ENCODE results near the gene VANGL1.

Gene VANGL1

GRCh38 chr1:115668579-115668978 lies 26.8 kb downstream of the VANGL1 start:
- no peak for DNase-seq (ENCODE audit: low read depth in 2 of 2)

DNA sequence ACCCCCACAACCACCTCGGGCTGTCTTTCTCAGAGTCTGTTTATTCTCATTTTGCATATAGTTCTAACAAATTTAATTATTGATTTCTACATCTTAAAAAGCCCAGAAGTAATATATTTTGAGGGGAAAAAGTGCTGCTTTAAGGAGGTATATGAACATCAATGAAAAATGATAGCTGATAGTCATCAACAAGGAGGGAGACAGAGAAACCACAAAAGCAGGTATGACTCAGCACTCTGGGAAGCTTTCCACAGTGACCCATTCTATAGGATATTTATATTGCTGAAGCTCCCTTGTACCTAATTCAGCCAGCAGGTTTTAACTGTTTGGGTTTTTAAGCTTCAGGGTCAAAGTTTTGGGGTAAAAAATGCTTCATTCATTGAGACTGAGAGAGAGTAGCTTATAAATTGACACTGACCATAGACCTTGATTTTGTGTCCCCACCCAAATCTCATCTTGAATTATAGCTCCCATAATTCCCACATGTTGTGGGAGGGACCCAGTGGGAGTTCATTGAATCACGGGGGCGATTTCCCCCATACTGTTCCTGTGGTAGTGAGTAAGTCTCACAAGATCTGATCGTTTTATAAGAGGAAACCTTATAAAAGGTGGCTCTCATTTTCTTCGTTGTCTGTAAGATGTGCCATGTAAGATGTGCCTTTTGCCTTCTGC lies 27.4 kb downstream of the VANGL1 start:
- no peak for DNase-seq (ENCODE audit: low read depth in 2 of 2)

GRCh38 chr1:115669886-115670285 lies 28.1 kb downstream of the VANGL1 start:
- no peak for DNase-seq (ENCODE audit: low read depth in 2 of 2)

- DNase-seq (ENCODE audit: low read depth in 2 of 2) = no peak
Measured at GRCh38 chr1:115670476-115671175, 28.9 kb downstream of the VANGL1 start.

DNA sequence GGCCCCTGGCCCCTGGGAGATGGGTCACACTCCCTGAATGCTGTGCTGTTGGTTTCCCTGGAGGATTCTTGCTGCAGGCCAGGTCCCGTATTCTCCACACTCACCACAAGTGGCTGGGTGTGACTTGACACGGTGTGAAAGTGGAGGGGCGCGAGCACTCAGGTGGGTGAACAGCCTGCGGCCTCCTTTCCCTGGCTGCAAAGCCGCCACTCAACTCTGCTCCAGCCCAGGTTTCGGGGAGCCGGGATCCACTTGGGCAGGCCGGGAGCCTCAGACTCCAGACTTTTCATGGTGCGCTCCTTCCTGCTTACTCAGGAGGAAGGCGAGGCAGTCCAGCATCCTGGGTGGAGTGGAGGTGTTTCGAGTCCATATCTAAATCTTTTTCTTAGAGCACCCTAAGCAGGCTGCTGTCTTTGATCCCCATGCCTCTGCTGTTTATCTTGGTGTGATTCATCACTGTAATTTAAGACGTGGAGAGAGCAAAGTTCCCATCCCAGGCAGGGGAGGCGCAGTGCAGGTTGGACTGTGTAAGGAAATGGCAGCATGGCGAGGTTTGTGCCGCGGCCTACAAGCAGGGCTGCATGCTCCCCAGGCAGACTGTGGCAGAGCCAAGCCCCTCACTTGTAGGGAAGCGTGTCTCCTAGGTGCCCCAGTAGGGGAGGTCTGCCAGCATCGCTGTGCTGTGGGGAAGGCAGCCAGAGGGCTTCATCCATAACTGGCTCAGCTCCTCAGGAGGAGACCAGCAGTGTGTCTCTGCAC lies 29.6 kb downstream of the VANGL1 start:
- DNase-seq (ENCODE audit: low read depth in 2 of 2) = no peak

DNA sequence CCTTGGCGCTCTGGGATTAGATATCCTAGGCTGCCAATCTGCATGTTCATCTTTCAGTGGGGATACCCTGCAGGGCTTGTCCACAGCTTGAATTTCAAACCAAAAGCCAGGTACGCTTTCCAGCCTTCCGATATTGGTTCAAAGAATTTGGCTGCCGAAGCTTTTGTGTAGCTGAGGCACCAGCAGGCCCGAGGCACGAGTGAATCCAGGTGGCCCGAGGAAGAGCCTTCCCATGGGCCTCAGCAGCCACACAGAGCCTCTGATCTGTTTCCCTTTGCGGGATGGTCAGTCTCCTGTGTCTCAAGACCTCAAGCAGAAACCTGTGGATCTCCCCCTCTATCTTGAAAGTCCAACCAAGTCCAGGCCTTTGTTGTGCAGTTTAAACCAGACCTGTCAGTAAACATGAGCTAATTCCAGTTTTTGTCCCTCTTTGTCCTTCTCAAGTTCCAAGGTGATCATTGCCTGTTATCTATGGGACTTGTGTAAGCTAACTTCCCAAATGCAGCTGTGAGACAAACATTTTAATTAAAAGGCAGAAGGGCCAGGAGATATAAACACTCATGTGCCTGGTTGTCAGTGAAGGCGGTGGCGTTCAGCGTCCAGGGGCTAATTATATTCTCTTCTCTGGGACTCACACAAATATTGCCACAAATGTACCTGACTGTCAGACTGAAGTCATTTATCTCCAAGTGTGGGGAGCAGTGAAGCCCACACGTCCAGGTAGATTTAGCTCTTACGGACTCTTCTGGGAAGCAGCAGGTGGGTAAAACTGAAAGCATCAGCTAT lies 30.6 kb downstream of the VANGL1 start:
- no peak for DNase-seq (ENCODE audit: low read depth in 2 of 2)

- DNase-seq (ENCODE audit: low read depth in 2 of 2) = no peak
Measured at GRCh38 chr1:115676498-115677181, 34.9 kb downstream of the VANGL1 start.

- no peak for DNase-seq (ENCODE audit: low read depth in 2 of 2)
Measured at GRCh38 chr1:115677182-115677555, 35.4 kb downstream of the VANGL1 start.

DNA sequence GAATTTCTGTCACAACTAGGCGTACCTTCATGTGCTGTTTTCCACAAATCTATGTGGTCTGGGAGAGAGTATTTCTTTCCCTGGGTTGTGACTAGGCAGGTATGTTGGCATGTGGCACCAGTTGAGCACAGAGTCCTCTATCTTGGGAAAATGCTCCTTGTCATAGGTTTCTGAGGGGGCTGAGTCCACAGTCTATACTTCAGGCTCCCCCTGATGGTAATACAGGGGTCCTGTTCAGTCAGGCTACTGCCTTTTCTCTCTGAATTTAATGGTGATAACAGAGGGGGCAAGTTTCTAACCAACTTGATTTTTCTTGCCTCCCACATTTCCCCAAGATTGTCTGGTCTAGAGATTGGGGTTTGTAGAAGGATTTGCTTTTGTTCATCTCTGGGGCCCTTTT lies 35.8 kb downstream of the VANGL1 start:
- DNase-seq (ENCODE audit: low read depth in 2 of 2) = no peak

- DNase-seq (ENCODE audit: low read depth in 2 of 2) = no peak
Measured at GRCh38 chr1:115678141-115678540, 36.4 kb downstream of the VANGL1 start.

DNA sequence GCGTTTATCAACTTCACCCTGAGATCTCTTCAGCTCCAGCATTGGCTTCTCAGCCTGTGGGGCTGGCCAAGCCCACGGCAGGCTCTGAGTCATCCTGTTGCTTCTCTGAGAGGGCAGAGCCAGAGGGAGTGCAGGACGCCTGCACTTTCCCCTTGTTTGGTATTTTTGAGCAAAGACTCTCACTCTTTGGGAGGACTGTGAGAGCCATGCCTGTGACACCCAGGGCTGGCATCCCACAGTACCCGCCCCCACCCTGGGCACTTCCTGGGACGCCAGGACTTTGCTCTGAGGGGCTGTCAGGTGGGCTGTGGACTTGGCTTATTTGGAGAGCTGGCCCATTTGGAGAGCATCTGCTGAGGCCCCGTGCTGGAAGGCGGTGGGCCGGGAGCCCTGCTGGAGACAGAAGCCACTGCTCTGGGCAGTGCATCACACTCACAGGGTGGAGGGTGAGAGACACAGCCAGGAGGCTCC lies 37.4 kb downstream of the VANGL1 start:
- DNase-seq (ENCODE audit: low read depth in 2 of 2) = no peak

DNA sequence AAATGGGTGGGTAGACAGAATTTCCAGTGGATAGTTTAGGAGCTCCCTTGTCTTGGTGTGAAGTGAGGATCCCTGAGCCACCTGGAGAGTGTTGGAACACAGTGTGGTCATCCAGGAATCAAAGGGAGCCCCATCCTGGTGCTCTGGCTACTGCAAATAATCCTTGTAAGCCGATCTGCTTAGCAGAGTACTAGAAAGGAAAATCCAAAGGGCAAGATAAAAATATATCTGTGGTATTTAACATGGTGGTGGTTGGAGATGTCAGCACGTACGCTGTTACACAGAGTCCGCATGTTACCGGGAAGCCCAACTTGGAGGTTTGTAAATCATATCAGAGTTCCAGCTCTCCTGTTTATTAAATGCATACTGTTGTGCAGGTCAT lies 39.0 kb downstream of the VANGL1 start:
- DNase-seq (ENCODE audit: low read depth in 2 of 2) = no peak

DNA sequence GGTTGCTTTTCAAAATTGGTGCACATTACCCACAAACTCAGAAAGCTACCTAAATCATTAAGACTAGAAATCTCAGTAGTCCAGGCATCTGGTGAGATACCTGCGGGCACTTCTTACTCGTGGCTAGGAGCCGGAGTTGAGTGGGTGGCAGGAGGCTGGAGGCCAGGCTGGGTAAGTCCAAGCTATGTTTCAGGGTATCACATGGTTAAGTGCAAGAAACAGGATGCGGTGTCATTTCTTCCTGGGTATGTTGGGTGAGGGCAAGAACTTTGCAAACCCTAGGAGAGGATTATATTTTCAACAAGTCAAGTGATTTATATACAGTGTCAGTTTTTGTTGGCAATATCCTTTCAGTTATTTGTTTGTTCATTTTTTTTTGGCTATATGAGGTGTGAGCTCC lies 41.0 kb downstream of the VANGL1 start:
- no peak for DNase-seq (ENCODE audit: low read depth in 2 of 2)

DNA sequence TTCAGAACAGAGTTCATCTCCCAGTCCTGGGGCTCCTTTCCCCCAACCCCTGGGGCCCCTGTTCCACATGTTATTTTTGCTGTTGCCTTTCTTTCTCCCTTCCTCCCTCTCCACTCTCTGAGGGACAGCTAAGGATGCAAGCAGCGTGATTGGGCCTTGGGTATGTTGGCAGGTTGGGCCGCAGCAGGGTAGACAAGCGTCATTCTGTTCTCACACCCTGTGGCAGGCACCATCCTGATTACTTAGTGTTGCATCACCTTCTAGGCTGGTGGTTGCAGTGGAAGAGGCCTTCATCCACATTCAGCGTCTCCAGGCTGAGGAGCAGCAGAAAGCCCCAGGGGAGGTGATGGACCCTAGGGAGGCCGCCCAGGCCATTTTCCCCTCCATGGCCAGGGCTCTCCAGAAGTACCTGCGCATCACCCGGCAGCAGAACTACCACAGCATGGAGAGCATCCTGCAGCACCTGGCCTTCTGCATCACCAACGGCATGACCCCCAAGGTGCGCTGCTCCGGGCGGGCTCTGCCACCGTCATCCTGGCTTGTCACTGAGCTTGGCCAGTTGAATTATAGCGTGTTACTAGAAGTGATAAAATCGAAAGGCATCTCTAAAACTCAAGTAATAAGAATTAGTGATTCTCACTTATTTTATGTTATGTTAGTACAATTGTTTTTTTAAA lies 43.4 kb downstream of the VANGL1 start:
- no peak for DNase-seq (ENCODE audit: low read depth in 2 of 2)

GRCh38 chr1:115687744-115688143 lies 46.0 kb downstream of the VANGL1 start:
- DNase-seq (ENCODE audit: low read depth in 2 of 2) = no peak

- DNase-seq (ENCODE audit: low read depth in 2 of 2) = no peak
Measured at GRCh38 chr1:115690972-115691371, 49.2 kb downstream of the VANGL1 start.

GRCh38 chr1:115692224-115692623 lies 50.5 kb downstream of the VANGL1 start:
- DNase-seq (ENCODE audit: low read depth in 2 of 2) = no peak

GRCh38 chr1:115694805-115695204 lies 53.0 kb downstream of the VANGL1 start:
- DNase-seq (ENCODE audit: low read depth in 2 of 2) = no peak

- DNase-seq (ENCODE audit: low read depth in 2 of 2) = no peak
Measured at GRCh38 chr1:115697619-115698018, 55.8 kb downstream of the VANGL1 start.

GRCh38 chr1:115701090-115701489 lies 59.3 kb downstream of the VANGL1 start:
- no peak for DNase-seq (ENCODE audit: low read depth in 2 of 2)

GRCh38 chr1:115702959-115703358 lies 61.2 kb downstream of the VANGL1 start:
- DNase-seq (ENCODE audit: low read depth in 2 of 2) = no peak
